ENCODE results near the gene ZNF335. TPM values are rescaled to one million over a fixed set of nuclear protein-coding genes. Genes with fewer than 3 reads are reported as not detected.

Gene ZNF335
- total and polyA plus RNA-seq, 2 of the 13 experiments (the other 11 are each of a cell fraction or from before 2014, with no cell fraction given), result 9.7 to 13.7 TPM

DNA sequence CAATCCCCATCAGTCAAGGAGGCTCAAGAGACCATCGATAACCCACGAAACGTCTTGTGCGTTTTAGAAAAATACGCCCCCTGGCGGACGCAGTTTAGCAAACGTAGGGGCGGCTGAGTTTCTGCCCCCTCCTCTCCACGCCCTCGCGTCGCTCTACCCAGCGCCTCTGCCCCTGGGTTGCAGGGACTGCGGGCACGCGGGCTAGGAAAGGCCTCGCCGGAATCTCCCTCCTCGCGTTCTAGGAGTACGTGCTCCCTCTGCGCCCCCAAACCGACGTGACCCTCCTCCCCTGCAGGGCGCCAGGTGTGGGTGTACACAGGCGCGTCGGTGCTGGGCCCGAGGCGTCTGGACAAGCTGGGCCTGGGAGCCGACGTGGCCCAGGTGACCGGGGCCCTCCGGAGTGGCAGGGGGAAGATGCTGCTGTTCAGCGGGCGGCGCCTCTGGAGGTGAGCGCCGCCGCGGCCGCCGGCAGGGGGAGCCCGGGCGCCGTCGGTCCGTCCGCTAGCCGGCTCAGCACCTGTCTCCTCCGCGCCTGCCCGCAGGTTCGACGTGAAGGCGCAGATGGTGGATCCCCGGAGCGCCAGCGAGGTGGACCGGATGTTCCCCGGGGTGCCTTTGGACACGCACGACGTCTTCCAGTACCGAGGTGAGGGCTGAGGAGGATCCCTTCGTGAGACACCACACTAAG is 42.0 kb upstream of the ZNF335 start (continued):
- TF ChIP-seq KIAA2018 (CRISPR knock-in tag; IDR thresholded peaks at IDR 0.05; ENCODE audit: borderline replicate concordance) (peak; percentile 68; the same call in 1 of the 2 replicates), NFYB (CRISPR knock-in tag; IDR thresholded peaks at IDR 0.05) (no peak), ZNF235 (CRISPR knock-in tag; IDR thresholded peaks at IDR 0.05; ENCODE audit: borderline replicate concordance) (no peak), NR2F1 (CRISPR knock-in tag; IDR thresholded peaks at IDR 0.05) (no peak), ZNF12 (CRISPR knock-in tag; IDR thresholded peaks at IDR 0.05) (no peak), GPBP1L1 (CRISPR knock-in tag; IDR thresholded peaks at IDR 0.05) (no peak), RFXAP (CRISPR knock-in tag; IDR thresholded peaks at IDR 0.05; ENCODE audit: borderline replicate concordance) (0 out of 2 replicates have a peak, but pooled peaks have one; percentile 85), PRMT3 (CRISPR knock-in tag; IDR thresholded peaks at IDR 0.05; ENCODE audit: borderline replicate concordance, low read depth) (0 out of 2 replicates have a peak, but pooled peaks have one; percentile 26), GATAD1 (CRISPR knock-in tag; IDR thresholded peaks at IDR 0.05) (no peak; the same call in 1 of the 2 replicates), MLX (CRISPR knock-in tag; IDR thresholded peaks at IDR 0.05) (no peak), ZBTB25 (CRISPR knock-in tag; IDR thresholded peaks at IDR 0.05) (no peak), SAP130 (CRISPR knock-in tag; IDR thresholded peaks at IDR 0.05; ENCODE audit: low read depth) (no peak), TCF7L2 (IDR thresholded peaks at IDR 0.05; ENCODE audit: low read depth, low read length) (no peak), NCOR1 (IDR thresholded peaks at IDR 0.05; ENCODE audit: borderline replicate concordance, low read length) (no peak), CBX5 (CRISPR knock-in tag; IDR thresholded peaks at IDR 0.05; ENCODE audit: borderline replicate concordance) (peak; percentile 12; the same call in 1 of the 2 replicates)
- TF ChIP-seq, protein P1, sequence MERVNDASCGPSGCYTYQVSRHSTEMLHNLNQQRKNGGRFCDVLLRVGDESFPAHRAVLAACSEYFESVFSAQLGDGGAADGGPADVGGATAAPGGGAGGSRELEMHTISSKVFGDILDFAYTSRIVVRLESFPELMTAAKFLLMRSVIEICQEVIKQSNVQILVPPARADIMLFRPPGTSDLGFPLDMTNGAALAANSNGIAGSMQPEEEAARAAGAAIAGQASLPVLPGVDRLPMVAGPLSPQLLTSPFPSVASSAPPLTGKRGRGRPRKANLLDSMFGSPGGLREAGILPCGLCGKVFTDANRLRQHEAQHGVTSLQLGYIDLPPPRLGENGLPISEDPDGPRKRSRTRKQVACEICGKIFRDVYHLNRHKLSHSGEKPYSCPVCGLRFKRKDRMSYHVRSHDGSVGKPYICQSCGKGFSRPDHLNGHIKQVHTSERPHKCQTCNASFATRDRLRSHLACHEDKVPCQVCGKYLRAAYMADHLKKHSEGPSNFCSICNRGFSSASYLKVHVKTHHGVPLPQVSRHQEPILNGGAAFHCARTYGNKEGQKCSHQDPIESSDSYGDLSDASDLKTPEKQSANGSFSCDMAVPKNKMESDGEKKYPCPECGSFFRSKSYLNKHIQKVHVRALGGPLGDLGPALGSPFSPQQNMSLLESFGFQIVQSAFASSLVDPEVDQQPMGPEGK (CRISPR knock-in tag; IDR thresholded peaks at IDR 0.05), result peak; percentile 81

All from HepG2 (cell line).